Esophagus muscularis mucosa (tissue), 4 donors: Measurements from ENCODE around the gene TUBGCP6.

Experiments
- CTCF ChIP-seq, 3 experiments: fragments of 200-600 bp in 2 of 3; fragments of 450-650 bp in 1 of 3; sonication (generic) in 2 of 3; IDR thresholded peaks; one replicate each; pipeline ENCODE4 v1.5.1; 2017 to 2019; ENCODE audit warnings: antibody characterized with exemption in 3 of 3, mild to moderate bottlenecking in 2 of 3, moderate library complexity in 1 of 3
- EP300 ChIP-seq: sonication (generic); formaldehyde crosslinking; IDR thresholded peaks from one replicate; pipeline ENCODE4 v1.6.1; 2017; ENCODE audit warnings: antibody characterized with exemption
- POLR2A ChIP-seq: fragments of 450-650 bp; IDR thresholded peaks from one replicate; pipeline ENCODE4 v1.6.1; 2017; ENCODE audit warnings: antibody characterized with exemption, moderate library complexity, mild to moderate bottlenecking, low read depth
- POLR2AphosphoS5 ChIP-seq, 2 donors: sonication (generic); formaldehyde crosslinking; IDR thresholded peaks; one replicate each; pipeline ENCODE4 v1.6.1; 2017; ENCODE audit warnings: antibody characterized with exemption in 2 of 2

DNA sequence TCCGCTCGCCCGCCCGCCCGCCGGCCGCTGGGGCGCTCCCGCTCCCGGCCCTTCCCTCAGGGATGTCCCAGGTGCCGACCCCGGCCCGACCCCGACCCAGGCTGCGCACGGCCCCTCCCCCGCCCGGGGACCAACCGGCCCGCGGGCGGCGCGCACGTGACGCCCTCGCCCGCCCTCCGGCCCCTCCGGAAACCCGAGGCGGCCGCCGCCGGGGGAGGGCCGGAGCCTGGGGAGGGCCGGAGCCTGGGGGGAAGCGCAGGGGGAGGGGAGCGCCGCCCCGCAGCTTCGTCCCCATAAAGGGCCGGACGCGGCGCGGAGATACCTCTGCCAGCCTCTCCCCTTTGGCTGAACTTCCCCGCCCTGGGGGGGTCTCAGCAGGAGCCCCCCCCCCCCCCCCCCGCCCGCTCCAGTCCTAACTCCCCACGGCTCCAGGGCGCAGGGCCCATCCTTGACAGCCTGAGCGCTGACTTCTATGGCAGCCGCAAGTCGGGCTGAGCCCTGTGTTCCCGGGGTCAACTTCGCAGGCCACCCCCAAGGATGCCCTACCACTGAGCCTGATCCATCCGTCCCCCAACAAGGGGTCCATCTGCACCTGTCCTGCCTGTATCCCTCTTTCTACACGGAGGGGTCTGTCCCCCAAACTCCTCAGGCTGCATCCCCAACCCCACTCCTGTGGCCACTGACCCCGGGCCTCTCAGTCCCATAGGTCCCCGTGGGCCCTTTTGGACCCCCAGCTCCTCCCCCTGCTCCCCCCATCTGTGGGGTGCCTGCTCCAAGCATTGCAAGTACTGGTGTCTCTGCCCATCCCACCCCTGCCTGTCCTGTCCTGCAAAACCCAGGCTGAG, 17.0 kb upstream of the TUBGCP6 start, which contains the start of gene MAPK12:
- no peak for TF ChIP-seq CTCF (IDR thresholded peaks at IDR 0.05)
- no peak for TF ChIP-seq EP300
- TF ChIP-seq POLR2A, result no peak
- no peak for TF ChIP-seq POLR2AphosphoS5 (IDR thresholded peaks at IDR 0.05)
